HepG2 (cell line): Measurements from ENCODE around the gene TLK1. TPM values are rescaled to one million over a fixed set of nuclear protein-coding genes. Genes with fewer than 3 reads are reported as not detected.

Experiments used
- ARNT2 ChIP-seq: sonication (generic); formaldehyde crosslinking; IDR thresholded peaks from 2 replicates; pipeline ENCODE4 v1.8.0; 2022; ENCODE audit warnings: mild to moderate bottlenecking, low read depth, missing genetic modification reagents, moderate library complexity
- GMEB2 ChIP-seq: IDR thresholded peaks from 2 replicates; pipeline ENCODE4 v1.6.1; 2016; ENCODE audit warnings: missing biosample characterization, missing genetic modification reagents, low read depth
- HMGXB3 ChIP-seq: sonication (generic); formaldehyde crosslinking; IDR thresholded peaks from 2 replicates; pipeline ENCODE4 v1.4.0; 2020; ENCODE audit warnings: missing genetic modification reagents, borderline replicate concordance
- ISX ChIP-seq: sonication (generic); formaldehyde crosslinking; conservative IDR thresholded peaks from 2 replicates; pipeline ENCODE4 v1.5.0; 2020; ENCODE audit warnings: missing genetic modification reagents
- NAIF1 ChIP-seq: sonication (generic); formaldehyde crosslinking; IDR thresholded peaks from 2 replicates; pipeline ENCODE4 v1.5.0; 2020; ENCODE audit warnings: mild to moderate bottlenecking, missing genetic modification reagents, borderline replicate concordance
- SATB2 ChIP-seq: sonication (generic); formaldehyde crosslinking; IDR thresholded peaks from 2 replicates; pipeline ENCODE4 v1.5.0; 2020; ENCODE audit warnings: missing genetic modification reagents
- SMAD3 ChIP-seq: sonication (generic); formaldehyde crosslinking; IDR thresholded peaks from 2 replicates; pipeline ENCODE4 v1.4.0; 2020; ENCODE audit warnings: missing genetic modification reagents
- SNAPC4 ChIP-seq: sonication (generic); formaldehyde crosslinking; IDR thresholded peaks from 2 replicates; pipeline ENCODE4 v1.4.0; 2020; ENCODE audit warnings: mild to moderate bottlenecking, missing genetic modification reagents
- SP140L ChIP-seq: sonication (generic); formaldehyde crosslinking; IDR thresholded peaks from 2 replicates; pipeline ENCODE4 v1.4.0; 2020; ENCODE audit warnings: missing genetic modification reagents, borderline replicate concordance
- SP5 ChIP-seq: IDR thresholded peaks from 2 replicates; pipeline ENCODE4 v1.6.1; 2016; ENCODE audit warnings: low read depth, borderline replicate concordance
- THYN1 ChIP-seq: sonication (generic); formaldehyde crosslinking; IDR thresholded peaks from 2 replicates; pipeline ENCODE4 v1.8.1; 2023; ENCODE audit warnings: low read depth, mild to moderate bottlenecking, moderate library complexity, missing genetic modification reagents, borderline replicate concordance
- ZNF124 ChIP-seq: sonication (generic); formaldehyde crosslinking; IDR thresholded peaks from 2 replicates; pipeline ENCODE4 v1.4.0; 2020; ENCODE audit warnings: missing genetic modification reagents
- ZNF773 ChIP-seq: sonication (generic); formaldehyde crosslinking; IDR thresholded peaks from 2 replicates; pipeline ENCODE4 v1.4.0; 2020; ENCODE audit warnings: missing genetic modification reagents, borderline replicate concordance
- ZNF782 ChIP-seq: sonication (generic); formaldehyde crosslinking; IDR thresholded peaks from 2 replicates; pipeline ENCODE4 v1.4.0; 2020; ENCODE audit warnings: missing genetic modification reagents, mild to moderate bottlenecking, borderline replicate concordance
- ZUFSP ChIP-seq: sonication (generic); formaldehyde crosslinking; IDR thresholded peaks from 2 replicates; pipeline ENCODE4 v1.9.0; 2021; ENCODE audit warnings: missing genetic modification reagents, mild to moderate bottlenecking, borderline replicate concordance
- polyA plus RNA-seq, 8 experiments: library from polyadenylated mRNA; depleted of rRNA in 3 of 8; stranded (reverse) in 7 of 8; unstranded in 1 of 8; fragments of >200 nt; fragmentation: Illumina TruSeq in 4 of 8; extraction: Trizol in 4 of 8; gene quantifications; 2 replicates each; pipeline versions ENCODE4 v1.2.1 to v1.2.3, GENCODE V29; 2011 to 2016; ENCODE audit warnings: low read depth in 4 of 8, missing spikeins in 1 of 8, mixed read lengths in 1 of 8; ENCODE audit not compliant: insufficient read depth in 1 of 8
- total RNA-seq, 5 experiments: library from RNA; depleted of rRNA; stranded (reverse); fragments of >200 nt; fragmentation: Illumina TruSeq; extraction: Trizol; gene quantifications; 2 replicates each; pipeline ENCODE4 v1.2.3, GENCODE V29; 2016; ENCODE audit warnings: low read depth in 1 of 5

TLK1 gene
- total and polyA plus RNA-seq, 2 of the 13 experiments (the other 11 are each of a cell fraction or from before 2014, with no cell fraction given), result 16.8 to 28.7 TPM

- TF ChIP-seq SNAPC4 (no peak), ARNT2 (CRISPR knock-in tag) (peak; percentile 56; the same call in 1 of the 2 replicates), ISX (CRISPR knock-in tag) (0 out of 2 replicates have a peak, but pooled peaks have one; percentile 22), SMAD3 (CRISPR knock-in tag) (no peak), NAIF1 (CRISPR knock-in tag) (peak; percentile 64; the same call in 1 of the 2 replicates), GMEB2 (CRISPR knock-in tag) (no peak), HMGXB3 (CRISPR knock-in tag) (no peak), SATB2 (CRISPR knock-in tag) (no peak), THYN1 (CRISPR knock-in tag) (peak; percentile 81; the same call in 1 of the 2 replicates), SP140L (CRISPR knock-in tag) (no peak; the same call in 1 of the 2 replicates), ZNF782 (0 out of 2 replicates have a peak, but pooled peaks have one; percentile 22), ZNF124 (CRISPR knock-in tag) (peak; percentile 75; the same call in 1 of the 2 replicates), ZNF773 (no peak), ZUFSP (CRISPR knock-in tag) (no peak), SP5 (CRISPR knock-in tag) (peak; percentile 7; the same call in 1 of the 2 replicates)
Observed at GRCh38 chr2:171159372-171160118, 1.1 kb downstream of the TLK1 start (continued).
